Fibroblast of skin of left biceps (primary cell): ENCODE data around the gene HES2.
"Not testable (repeated sequence)": the region's sequence is repeated elsewhere in the genome, so short reads cannot be mapped to it uniquely, and the experiment has no call there.

Source experiments
- DNase-seq, 2 experiments: peaks; one replicate each; pipeline ENCODE4 v3.0.0-alpha.2; 2013; ENCODE audit warnings: low read depth in 2 of 2

Gene HES2

GRCh38 chr1:6437012-6437700 is 17.4 kb upstream of the HES2 start:
- DNase-seq, result not testable (repeated sequence)

DNA sequence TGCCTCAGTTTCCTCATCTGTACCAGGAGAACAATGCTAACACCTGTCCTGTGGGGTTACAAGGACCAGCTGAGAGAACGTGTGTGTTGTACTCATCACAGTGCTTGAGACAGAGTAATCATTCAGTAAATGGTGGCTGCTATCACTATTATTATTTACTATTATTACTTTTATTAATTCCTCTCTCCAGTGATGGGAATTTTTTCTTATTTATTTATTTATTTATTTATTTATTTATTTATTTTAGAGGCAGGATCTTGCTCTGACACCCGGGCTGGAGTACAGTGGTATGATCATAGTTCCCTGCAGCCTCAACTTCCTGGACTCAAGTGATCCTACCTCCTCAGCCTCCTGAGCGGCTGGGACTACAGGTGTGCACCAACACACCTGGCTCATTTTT is 16.6 kb upstream of the HES2 start:
- not testable (repeated sequence) for DNase-seq

- no peak for DNase-seq
Observed at GRCh38 chr1:6435547-6435946, 15.8 kb upstream of the HES2 start.

GRCh38 chr1:6435129-6435528 is 15.4 kb upstream of the HES2 start:
- DNase-seq, result no peak

DNA sequence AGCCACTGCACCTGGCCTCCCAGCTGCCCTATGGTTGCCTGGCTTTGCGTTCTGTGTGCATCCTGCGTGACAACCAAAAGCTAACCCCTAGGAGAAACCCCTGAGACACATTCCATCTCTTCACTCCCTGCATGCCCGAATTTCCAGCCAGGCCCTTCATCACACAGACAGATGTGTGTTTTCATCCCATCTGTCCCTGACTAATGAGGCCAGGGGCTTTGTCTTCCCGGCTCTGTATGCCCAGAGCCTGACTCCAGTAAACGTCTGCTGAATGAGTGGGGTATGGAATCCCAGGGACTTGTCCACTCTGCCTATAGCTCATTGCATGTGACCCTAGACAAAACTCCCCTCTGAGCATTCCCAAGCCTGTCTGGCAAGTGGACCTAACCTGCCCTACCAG is 14.5 kb upstream of the HES2 start:
- no peak for DNase-seq

- not testable (repeated sequence) for DNase-seq
Observed at GRCh38 chr1:6431645-6432579, 12.2 kb upstream of the HES2 start.

DNA sequence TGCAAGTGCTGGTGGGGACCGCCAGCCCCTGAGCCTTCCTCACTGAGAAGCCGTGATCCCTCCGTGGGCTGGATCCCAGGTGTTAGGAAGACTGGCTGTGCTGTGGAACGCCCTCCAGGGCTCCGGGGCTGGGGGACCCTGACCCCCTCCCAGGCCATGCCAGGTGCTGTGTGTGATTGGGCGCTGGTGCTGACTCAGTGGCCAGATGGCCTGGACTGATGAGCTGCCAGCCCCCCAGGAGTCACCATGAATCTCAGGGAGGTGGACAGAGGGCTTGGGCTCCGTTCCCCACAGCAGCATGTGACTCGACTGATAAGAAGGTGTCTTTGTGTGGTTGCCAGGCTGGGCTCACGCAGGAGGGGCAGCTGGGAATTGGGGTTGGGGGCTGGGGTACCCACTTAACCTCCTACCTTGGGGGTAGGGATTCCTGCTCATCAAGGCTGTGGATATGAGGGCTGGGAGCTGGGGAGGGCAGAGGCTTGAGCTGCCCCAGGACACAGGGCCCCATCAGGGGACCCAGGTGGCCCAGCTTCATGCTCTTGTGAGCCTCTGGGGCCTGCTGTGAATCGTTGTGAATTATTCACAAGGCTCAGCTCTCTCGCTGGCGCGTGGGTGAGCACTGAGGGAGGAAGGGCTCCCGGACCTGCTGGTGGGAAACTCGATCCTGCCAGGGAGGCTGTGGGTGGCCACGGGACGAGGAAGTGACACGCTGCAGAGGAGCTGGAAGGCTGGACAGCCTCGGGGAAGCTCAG is 10.1 kb upstream of the HES2 start:
- not testable (repeated sequence) for DNase-seq

DNA sequence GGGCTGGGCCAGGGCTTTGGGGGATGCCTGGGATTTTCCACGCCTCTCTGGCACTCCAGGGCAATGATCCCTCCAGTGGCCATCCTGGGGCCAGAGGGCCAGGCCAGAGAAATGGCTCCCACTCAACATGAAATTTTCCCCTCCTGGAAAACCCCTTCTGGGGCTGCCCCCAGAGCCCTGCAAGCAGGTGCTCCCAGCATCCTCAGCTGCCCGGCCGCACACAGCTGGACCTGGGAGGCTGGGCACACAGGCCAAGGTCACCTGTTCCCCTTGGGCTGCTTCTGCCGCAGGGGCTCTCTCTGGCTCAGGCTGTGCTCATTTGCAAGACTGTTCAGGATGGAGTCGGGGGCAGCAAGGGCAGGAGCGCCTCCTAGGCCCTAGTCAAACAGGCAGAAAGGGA is 8.7 kb upstream of the HES2 start:
- DNase-seq, result not testable (repeated sequence)

- DNase-seq, result no peak
Observed at GRCh38 chr1:6427441-6428390, 8.0 kb upstream of the HES2 start.

DNA sequence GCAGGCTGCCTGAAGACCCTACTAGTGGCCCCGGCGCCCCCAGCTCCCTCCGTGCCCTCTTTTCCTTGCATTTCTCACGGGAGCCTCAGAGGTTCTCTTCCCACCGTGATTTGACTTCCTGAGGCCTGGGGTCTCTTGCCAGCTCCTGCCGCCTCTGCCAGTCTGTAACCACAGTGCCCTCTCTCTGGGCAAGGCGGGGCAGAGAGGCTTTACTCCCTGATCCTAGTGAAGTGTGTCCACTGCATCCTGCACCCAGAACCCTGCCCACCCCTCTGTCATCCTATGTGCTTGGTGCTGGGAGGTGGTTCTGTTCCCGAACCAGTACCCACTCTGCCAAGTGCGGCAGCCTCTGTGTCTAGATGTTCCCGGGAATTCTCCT is 7.2 kb upstream of the HES2 start:
- DNase-seq, result no peak

DNA sequence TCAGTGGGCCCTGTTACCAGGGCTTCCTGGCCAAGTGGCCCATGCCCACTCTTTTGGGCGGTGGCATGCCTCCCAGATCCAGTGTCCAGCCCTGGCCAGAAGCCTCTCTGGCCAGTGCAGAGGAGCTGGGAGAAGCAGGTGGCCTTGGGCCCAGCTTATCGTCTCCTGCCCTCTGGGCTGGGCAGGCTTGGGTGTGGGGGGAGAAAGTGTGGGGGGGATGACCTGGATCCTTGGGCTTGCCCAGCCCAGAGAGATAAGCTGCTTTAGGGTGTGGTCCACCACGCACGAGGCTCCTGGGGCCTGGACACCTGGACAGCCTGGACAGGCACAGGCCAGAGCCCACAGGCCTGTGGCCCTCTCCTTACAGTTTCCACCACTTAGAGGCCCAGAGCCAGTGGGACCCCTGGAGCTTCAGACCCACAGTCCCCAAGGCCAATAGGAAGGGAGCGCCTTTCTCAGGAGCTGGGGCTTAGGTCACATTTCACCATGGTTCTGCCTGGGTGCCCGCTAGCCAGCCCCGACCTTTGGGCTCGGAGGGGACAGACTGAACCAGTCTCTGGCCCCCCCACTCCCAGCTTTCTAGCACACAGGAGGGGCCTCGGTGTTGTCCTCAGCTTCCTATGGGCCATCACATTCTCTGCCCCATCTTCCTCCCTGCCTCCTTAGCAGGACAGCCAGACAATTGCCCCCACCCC is 6.7 kb upstream of the HES2 start:
- DNase-seq, result no peak

DNA sequence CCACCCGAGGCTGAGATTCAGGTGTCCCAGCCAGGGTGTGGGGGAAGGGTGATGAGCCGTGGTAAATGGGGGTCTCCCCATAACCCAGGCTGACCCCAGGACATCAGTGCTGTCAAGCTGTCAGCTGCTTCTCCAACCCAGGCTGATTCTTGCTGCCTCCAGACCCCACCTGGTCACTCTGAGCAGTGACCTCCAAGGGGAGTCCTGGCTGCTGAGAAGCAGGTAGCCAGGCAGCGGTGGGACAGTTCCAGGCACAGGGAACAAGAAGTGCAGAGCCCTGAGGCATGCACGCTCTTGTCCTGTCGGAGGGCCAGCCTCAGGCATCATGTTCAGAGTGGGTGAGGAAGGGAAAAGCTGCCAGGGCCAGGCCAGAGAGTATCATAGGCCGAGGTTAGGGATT is 5.9 kb upstream of the HES2 start:
- DNase-seq, result no peak

DNA sequence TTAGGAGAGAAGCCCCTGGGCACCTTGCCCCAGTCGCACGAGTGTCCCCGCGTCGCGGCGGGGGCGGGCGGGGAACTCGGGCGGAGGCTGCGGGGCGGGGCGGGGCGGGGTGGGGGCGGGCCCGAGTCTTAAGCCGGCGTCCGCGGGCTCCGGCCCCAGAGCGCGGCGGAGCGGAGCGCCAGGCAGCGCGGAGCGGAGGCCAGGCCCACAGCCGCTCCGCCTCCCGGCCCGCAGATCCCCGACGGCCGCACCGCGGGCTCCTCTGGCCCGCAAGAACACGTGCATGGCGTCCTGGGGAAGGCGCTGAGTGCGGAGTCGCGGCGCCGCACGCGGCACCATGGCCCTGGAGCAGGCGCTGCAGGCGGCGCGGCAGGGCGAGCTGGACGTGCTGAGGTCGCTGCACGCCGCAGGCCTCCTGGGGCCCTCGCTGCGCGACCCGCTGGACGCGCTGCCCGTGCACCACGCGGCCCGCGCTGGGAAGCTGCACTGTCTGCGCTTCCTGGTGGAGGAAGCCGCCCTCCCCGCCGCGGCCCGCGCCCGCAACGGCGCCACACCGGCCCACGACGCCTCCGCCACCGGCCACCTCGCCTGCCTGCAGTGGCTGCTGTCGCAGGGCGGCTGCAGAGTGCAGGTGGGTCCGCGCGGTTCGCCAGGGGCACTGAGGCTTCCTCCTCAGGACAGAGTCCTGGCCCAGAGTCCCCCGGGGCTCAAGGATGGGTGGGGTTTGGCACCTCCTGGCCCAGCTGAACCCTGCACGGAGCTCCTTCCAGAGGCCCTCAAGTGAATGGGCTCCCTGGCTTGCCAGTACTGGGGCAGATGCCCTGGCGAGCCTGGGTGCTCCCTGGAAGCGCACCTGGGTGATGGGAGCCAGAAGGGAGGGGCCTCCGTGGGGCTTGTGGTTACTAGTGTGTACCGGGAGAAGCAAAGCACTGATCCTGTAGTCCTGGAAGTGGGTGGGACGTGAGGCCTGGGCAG is 5.2 kb upstream of the HES2 start, which contains the start of gene ESPN:
ESPN (plus strand) TSS at position 158 of the 975 bp plus-strand sequence; CDS start at position 338, 180 bp downstream.
- no peak for DNase-seq

DNA sequence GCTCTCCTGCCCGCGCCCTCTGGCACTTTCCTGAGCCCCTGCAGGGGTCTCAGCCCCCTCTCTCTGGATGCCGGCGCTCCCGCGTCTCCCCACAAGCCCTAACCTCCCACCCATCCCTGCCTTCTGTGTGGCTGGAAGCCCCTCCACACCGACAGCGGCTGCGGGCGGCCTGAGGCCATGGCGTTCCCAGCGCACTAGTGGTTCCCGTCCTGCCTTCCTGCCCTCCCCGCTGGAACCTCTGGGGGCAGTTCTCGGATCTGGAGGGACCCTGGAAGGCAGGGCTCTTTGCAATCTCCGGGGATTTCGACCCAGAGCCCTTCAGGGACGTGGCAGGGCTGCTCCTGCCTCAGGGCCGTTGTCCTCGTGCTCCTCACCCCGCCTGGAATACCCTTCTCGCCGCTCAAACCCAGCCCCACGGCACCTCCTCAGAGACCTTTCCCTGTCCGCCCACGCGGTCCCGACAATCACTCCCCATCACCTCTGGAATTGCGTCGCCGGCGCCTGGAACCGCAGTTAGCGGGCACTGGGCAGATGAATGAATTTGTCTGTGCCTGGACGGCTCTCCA is 4.4 kb upstream of the HES2 start:
- DNase-seq, result no peak

DNA sequence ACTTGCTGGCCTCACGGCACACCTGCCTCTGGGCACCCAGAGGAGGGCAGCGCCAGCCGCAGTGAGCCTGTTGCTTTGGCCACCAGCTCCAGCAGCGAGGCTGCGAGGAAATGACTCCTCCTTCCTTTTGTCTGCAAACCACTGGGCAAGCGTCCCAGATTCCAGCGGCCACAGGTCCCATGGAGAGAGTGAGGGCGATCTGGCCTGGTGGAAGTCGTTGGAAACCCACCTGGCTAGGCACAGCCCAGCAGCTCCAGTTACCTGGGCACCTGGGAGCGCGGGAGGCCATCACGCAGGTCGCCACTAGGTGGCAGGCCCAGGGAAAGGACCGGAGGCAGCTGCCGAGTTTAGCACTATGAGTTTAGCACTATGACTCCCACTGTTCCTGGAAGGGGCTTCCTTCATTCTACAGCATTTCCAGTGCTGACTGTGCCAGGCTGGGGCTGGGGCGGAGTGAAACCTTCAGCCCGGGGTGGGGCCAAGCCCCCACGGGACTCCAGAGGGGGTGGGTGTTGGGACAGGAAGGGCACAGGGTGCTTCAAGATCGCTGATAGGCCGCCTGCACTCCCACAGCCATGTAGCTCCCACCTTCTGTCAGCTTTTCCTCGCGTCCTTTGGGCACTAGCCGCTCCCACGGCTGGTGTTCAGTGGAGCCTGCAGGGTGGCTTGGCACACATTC is 3.7 kb upstream of the HES2 start:
- no peak for DNase-seq

GRCh38 chr1:6421266-6421665 is 1.5 kb upstream of the HES2 start:
- DNase-seq, result no peak

- no peak for DNase-seq
Observed at GRCh38 chr1:6420454-6421042, 829 bp upstream of the HES2 start.

DNA sequence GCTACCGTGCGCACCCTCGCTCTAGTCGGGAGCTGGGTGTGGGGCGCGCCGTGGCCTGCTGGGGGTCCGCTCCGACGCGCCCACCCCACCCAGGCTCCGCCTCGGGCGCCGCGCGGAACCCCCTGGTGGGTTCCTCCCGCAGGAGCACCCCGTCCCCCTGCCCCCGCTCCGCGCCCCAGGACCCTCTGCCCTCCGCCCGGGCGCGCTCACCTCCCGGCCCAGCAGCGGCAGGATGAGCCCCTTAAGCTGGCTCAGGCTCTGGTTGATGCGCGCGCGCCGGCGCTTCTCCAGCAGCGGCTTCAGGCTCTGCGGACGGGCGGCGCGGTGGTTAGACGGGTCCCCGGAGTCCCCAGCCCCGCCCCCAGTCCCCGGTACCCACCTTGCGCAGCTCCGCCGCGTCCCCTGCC is 319 bp downstream of the HES2 start:
- no peak for DNase-seq
